Caco-2 (cell line): ENCODE measurements around the gene LSP1. TPM values are rescaled to one million over a fixed set of nuclear protein-coding genes. Genes with fewer than 3 reads are reported as not detected.

Experiments used
- BruUV-seq: library from RNA; stranded (reverse); fragments of 400-500 nt; replicated peaks from 2 replicates; lab custom pipeline; 2021; lab: Mats Ljungman, UMichigan
- CTCF ChIA-PET: fragments of 300-600 bp; sonication (Branson Sonifier 250); formaldehyde crosslinking; loops from one replicate; lab custom pipeline; 2022; ENCODE audit warnings: antibody characterized with exemption; lab: Charles Lee
- POLR2A ChIA-PET: fragments of 300-600 bp; sonication (Branson Sonifier 250); formaldehyde crosslinking; loops from one replicate; lab custom pipeline; 2022; ENCODE audit warnings: antibody characterized with exemption; lab: Charles Lee
- DNase-seq, 2 experiments: peaks; one replicate each; pipeline versions ENCODE4 v3.0.0 to v3.0.0-alpha.2; 2020 to 2022
- H3K27me3 ChIP-seq: replicated peaks from 2 replicates; pipeline ENCODE4 v1.6.0; 2011; ENCODE audit warnings: low read length; ENCODE audit not compliant: control insufficient read depth, insufficient read depth
- H3K36me3 ChIP-seq: 2 replicates; pipeline ENCODE4 v1.5.1; 2011; ENCODE audit warnings: low read length; ENCODE audit not compliant: control insufficient read depth, insufficient read depth
- H3K4me1 ChIP-seq: fragments of 250-450 bp; sonication (Bioruptor Pico); 2 replicates; pipeline ENCODE4 v1.5.1; 2020; ENCODE audit warnings: mild to moderate bottlenecking
- H3K4me3 ChIP-seq: 2 replicates; pipeline ENCODE4 v1.5.1; 2011; ENCODE audit warnings: low read depth, mild to moderate bottlenecking, control low read depth, low read length
- H3K9me3 ChIP-seq: fragments of 250-450 bp; sonication (Bioruptor Pico); 2 replicates; pipeline ENCODE4 v1.5.1; 2020; ENCODE audit warnings: mild to moderate bottlenecking, moderate library complexity
- H3K27ac Mint-ChIP-seq: one replicate; pipeline ENCODE4 v1.8.0; 2022; ENCODE audit warnings: mixed read lengths; ENCODE audit not compliant: unreplicated experiment
- H3K27me3 Mint-ChIP-seq: one replicate; pipeline ENCODE4 v1.8.0; 2022; ENCODE audit warnings: mixed read lengths; ENCODE audit not compliant: insufficient read depth, unreplicated experiment
- H3K36me3 Mint-ChIP-seq: one replicate; pipeline ENCODE4 v1.8.0; 2022; ENCODE audit warnings: mild to moderate bottlenecking, mixed read lengths; ENCODE audit not compliant: insufficient read depth, unreplicated experiment
- H3K4me1 Mint-ChIP-seq: one replicate; pipeline ENCODE4 v1.8.0; 2022; ENCODE audit warnings: low read depth, mixed read lengths; ENCODE audit not compliant: unreplicated experiment
- H3K4me3 Mint-ChIP-seq: one replicate; pipeline ENCODE4 v1.8.0; 2022; ENCODE audit warnings: mild to moderate bottlenecking, moderate library complexity, mixed read lengths; ENCODE audit not compliant: unreplicated experiment
- H3K9me3 Mint-ChIP-seq: one replicate; pipeline ENCODE4 v1.8.0; 2022; ENCODE audit warnings: mixed read lengths; ENCODE audit not compliant: unreplicated experiment
- intact Hi-C: fragments of 100-400 bp; cut with micrococcal nuclease; formaldehyde crosslinking; loops from one replicate; pipeline ENCODE4 v1.10.0; 2022; ENCODE audit not compliant: unreplicated experiment
- total RNA-seq: library from RNA; stranded (reverse); gene quantifications from 2 replicates; pipeline ENCODE4 v1.2.3, GENCODE V29; 2022
- TF ChIP-seq, protein P1 (sequence below), 2 experiments: fragments of 200-600 bp in 1 of 2; IDR thresholded peaks; 1 replicate in 1 of 2; 2 replicates in 1 of 2; pipeline versions ENCODE4 v1.5.1 to v1.8.0; 2011 to 2022; ENCODE audit warnings: antibody characterized with exemption in 1 of 2, control low read depth in 1 of 2, inconsistent platforms in 1 of 2, low read depth in 1 of 2, low read length in 1 of 2, mild to moderate bottlenecking in 1 of 2, moderate library complexity in 1 of 2; ENCODE audit not compliant: insufficient read depth in 1 of 2, severe bottlenecking in 1 of 2, unreplicated experiment in 1 of 2

LSP1 gene
- total RNA-seq, 1 experiment from 2014 or later: not detected

DNA sequence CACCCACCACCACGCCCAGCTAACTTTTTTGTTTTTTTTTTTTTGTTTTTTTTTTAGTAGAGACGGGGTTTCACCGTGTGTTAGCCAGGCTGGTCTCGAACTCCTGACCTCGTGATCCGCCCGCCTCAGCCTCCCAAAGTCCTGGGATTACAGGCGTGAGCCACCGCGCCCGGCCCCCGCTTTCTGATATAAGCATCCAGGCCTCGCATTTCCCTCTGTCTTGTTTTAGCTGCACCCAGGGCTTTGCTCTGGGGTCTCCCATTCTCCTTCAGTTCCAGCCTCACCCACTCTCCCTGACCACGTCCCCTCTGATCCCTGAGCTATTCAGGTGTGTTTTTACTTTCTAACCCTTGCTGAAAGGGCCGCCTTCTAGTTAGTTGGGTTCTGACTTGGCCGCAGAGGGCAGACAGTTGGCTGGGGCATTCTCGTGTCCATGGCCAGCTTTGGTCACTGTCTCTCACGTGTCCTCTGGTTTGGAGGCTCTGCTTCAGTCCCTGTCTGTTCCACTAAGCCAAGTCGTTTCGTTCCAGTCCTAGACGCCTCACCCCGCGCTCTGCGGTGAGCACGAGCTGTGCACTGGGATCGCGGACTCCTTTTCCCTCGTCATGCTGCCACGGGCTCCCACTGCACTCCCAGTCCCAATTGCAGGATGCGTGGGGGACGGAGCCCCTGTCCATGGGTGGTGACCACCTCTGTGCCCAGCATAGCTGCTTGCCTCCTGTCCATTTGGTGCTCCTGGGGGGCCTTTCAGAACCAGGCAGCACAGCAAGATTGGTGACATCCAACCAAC, 60.6 kb downstream of the LSP1 start:
- H3K36me3 Mint-ChIP-seq: peaks cover 13% of the 10 kb centered on the region
- no peaks in the 10 kb centered on the region for H3K27me3 Mint-ChIP-seq
- Histone ChIP-seq H3K4me1 (no peaks in the 10 kb centered on the region), H3K9me3 (0 out of 2 replicates have a peak, but pooled peaks cover 5% of the 10 kb centered on the region), H3K4me3 (no peak overlapping the region), H3K36me3 (no peaks in the 10 kb centered on the region), H3K27me3 (no peaks in the 10 kb centered on the region)
- no peak overlapping the region for H3K4me3 Mint-ChIP-seq
- ChIA-PET POLR2A (interaction anchor here (0.6 kb wide), 1 partner anchor 20 kb away, joined by 3 read pairs; no protein-coding TSS in a partner anchor), CTCF (interaction anchor here (0.8 kb wide), 1 partner anchor 238 kb away, joined by 3 read pairs; no protein-coding TSS in a partner anchor)
- peak in 1 of 2 experiments; percentile 32 for DNase-seq
- BruUV-seq: no TSS peak
- no peaks in the 10 kb centered on the region for H3K4me1 Mint-ChIP-seq
- H3K9me3 Mint-ChIP-seq: peaks cover 12% of the 10 kb centered on the region
- H3K27ac Mint-ChIP-seq: no peak overlapping the region
- TF ChIP-seq, protein P1, sequence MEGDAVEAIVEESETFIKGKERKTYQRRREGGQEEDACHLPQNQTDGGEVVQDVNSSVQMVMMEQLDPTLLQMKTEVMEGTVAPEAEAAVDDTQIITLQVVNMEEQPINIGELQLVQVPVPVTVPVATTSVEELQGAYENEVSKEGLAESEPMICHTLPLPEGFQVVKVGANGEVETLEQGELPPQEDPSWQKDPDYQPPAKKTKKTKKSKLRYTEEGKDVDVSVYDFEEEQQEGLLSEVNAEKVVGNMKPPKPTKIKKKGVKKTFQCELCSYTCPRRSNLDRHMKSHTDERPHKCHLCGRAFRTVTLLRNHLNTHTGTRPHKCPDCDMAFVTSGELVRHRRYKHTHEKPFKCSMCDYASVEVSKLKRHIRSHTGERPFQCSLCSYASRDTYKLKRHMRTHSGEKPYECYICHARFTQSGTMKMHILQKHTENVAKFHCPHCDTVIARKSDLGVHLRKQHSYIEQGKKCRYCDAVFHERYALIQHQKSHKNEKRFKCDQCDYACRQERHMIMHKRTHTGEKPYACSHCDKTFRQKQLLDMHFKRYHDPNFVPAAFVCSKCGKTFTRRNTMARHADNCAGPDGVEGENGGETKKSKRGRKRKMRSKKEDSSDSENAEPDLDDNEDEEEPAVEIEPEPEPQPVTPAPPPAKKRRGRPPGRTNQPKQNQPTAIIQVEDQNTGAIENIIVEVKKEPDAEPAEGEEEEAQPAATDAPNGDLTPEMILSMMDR (IDR thresholded peaks at IDR 0.05; ENCODE audit: insufficient read depth in 1 of 2, low read depth in 1 of 2, low read length in 1 of 2, severe bottlenecking in 1 of 2, unreplicated experiment in 1 of 2): no peak
- intact Hi-C loops: no loop called here

DNA sequence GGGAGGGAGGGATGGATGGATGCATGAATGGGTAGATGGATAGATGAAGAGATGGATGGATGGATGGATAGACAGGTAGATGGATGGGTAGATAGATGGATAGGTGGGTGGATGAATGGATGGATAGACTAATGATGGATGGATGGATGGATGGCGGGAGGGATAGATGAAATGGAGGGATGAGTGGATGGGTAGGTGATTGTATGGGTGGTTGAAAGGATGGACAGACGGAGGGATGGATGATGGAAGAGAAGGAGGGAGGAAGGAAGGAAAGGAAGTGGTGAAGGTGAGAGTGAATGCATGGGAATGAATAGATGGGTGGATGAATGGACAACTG, 62.9 kb downstream of the LSP1 start:
- H3K9me3 Mint-ChIP-seq: peaks cover 12% of the 10 kb centered on the region
- intact Hi-C loops: loop anchor here (1.0 kb wide), 1 partner anchor 24 kb away; no protein-coding TSS in a partner anchor
- BruUV-seq: no TSS peak
- H3K4me1 ChIP-seq: no peaks in the 10 kb centered on the region
- no peak for DNase-seq
- no peak overlapping the region for H3K4me3 ChIP-seq
- no peaks in the 10 kb centered on the region for H3K4me1 Mint-ChIP-seq
- CTCF ChIA-PET: no interaction called here
- H3K27me3 ChIP-seq: no peaks in the 10 kb centered on the region
- no peak overlapping the region for H3K4me3 Mint-ChIP-seq
- TF ChIP-seq, protein P1 (IDR thresholded peaks at IDR 0.05; ENCODE audit: insufficient read depth in 1 of 2, low read depth in 1 of 2, low read length in 1 of 2, severe bottlenecking in 1 of 2, unreplicated experiment in 1 of 2): no peak
- peak overlapping the region; percentile 2 for H3K27ac Mint-ChIP-seq
- no peaks in the 10 kb centered on the region for H3K36me3 ChIP-seq
- POLR2A ChIA-PET: no interaction called here
- H3K9me3 ChIP-seq: 0 out of 2 replicates have a peak, but pooled peaks cover 5% of the 10 kb centered on the region
- H3K36me3 Mint-ChIP-seq: peaks cover 13% of the 10 kb centered on the region
- H3K27me3 Mint-ChIP-seq: no peaks in the 10 kb centered on the region

DNA sequence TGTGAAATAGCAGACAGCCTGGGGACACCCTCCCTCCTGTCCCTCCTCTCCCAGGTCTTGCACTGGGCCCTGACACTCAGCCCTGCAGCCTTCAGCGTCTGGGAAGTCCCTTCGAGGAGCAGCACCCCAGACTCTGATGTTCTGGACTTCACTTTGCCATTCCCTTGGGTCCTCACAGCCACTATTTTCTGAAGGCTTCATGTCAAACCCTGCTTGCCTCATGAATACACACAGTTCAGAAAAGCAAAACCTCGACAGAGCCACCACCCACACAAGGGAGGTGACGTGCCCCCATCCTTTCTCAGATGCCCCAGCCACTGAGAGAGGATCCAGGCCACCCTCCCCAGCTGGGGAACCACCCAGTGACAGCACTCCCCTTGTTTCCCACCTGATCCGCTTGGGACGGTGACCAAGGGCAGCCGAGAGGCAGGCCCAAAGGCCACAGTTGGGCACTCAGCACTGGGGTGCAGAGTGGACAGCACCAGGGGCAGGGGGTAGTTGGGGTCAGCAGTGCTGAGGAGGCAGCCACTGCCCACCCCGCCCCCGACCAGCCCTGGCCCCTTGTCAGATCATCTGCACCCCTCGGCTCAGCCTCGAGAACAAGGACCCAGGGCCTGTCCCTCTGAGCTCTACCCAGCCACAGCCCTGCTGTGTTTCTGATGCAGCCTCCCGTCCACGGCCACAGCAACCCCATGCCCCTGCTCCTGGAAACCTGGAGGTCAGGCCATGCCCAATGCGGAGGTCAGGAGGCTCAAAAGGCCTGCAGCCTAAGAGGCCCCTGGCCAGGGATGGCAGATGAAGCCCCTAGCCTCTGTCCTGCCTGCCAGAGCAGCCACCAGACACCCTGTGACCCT, 63.5 kb downstream of the LSP1 start:
- POLR2A ChIA-PET: no interaction called here
- H3K27me3 Mint-ChIP-seq: no peaks in the 10 kb centered on the region

More for the DNA sequence above, 63.5 kb downstream of the LSP1 start:
- TF ChIP-seq, protein P1 (IDR thresholded peaks at IDR 0.05; ENCODE audit: insufficient read depth in 1 of 2, low read depth in 1 of 2, low read length in 1 of 2, severe bottlenecking in 1 of 2, unreplicated experiment in 1 of 2): no peak
- intact Hi-C loops: no loop called here
- Histone ChIP-seq H3K4me3 (no peak overlapping the region), H3K4me1 (no peaks in the 10 kb centered on the region), H3K36me3 (no peaks in the 10 kb centered on the region), H3K9me3 (0 out of 2 replicates have a peak, but pooled peaks cover 5% of the 10 kb centered on the region), H3K27me3 (no peaks in the 10 kb centered on the region)
- Mint-ChIP-seq H3K27ac (peak overlapping the region; percentile 2), H3K9me3 (peaks cover 12% of the 10 kb centered on the region), H3K36me3 (peaks cover 13% of the 10 kb centered on the region), H3K4me3 (no peak overlapping the region), H3K4me1 (no peaks in the 10 kb centered on the region)
- no TSS peak for BruUV-seq
- no peak for DNase-seq
- CTCF ChIA-PET: interaction anchor here (0.9 kb wide), 1 partner anchor 82 kb away, joined by 4 read pairs; no protein-coding TSS in a partner anchor
